PC-3 (cell line): Measurements from ENCODE around the gene PDK4. TPM values are rescaled to one million over a fixed set of nuclear protein-coding genes. Genes with fewer than 3 reads are reported as not detected.
A peak's percentile ranks its signal among the peaks of the same experiment; 100 is the strongest.

Source experiments
- ATAC-seq: fragments of 200-7000 bp; cut with Tn5 transposase; 2 replicates; pipeline ENCODE4 v1.9.1; 2020; ENCODE audit warnings: mild to moderate bottlenecking, moderate library complexity
- BruUV-seq: library from RNA; stranded (reverse); fragments of 400-500 nt; replicated peaks from 2 replicates; lab custom pipeline; 2021; lab: Mats Ljungman, UMichigan
- CTCF ChIA-PET: fragments of 300-600 bp; sonication (Branson Sonifier 250); formaldehyde crosslinking; loops from one replicate; lab custom pipeline; 2022; ENCODE audit warnings: antibody characterized with exemption; lab: Charles Lee
- POLR2A ChIA-PET: fragments of 300-600 bp; sonication (Branson Sonifier 250); formaldehyde crosslinking; loops from one replicate; lab custom pipeline; 2022; ENCODE audit warnings: antibody characterized with exemption; ENCODE audit not compliant: unreplicated experiment; lab: Charles Lee
- DNase-seq: peaks from one replicate; pipeline ENCODE4 v3.0.0-alpha.2; 2015
- H2AFZ ChIP-seq: fragments of 300-600 bp; sonication (generic); 2 replicates; pipeline ENCODE4 v1.6.0; 2016; ENCODE audit warnings: antibody characterized with exemption, low read length
- H3F3A ChIP-seq: fragments of 300-600 bp; sonication (generic); one replicate; pipeline ENCODE4 v1.6.0; 2017; ENCODE audit warnings: antibody characterized with exemption, low read length, control low read depth, mild to moderate bottlenecking; ENCODE audit not compliant: unreplicated experiment
- H3K27ac ChIP-seq: fragments of 300-600 bp; sonication (generic); 2 replicates; pipeline ENCODE4 v1.5.1; 2016; ENCODE audit warnings: mild to moderate bottlenecking, low read length
- H3K27me3 ChIP-seq: fragments of 300-600 bp; sonication (generic); 2 replicates; pipeline ENCODE4 v1.6.1; 2016; ENCODE audit warnings: low read length, mixed read lengths
- H3K36me3 ChIP-seq: fragments of 300-600 bp; sonication (generic); 2 replicates; pipeline ENCODE4 v1.6.1; 2016; ENCODE audit warnings: low read depth, mixed run types, low read length, mixed read lengths
- H3K4me1 ChIP-seq: fragments of 300-600 bp; sonication (generic); 2 replicates; pipeline ENCODE4 v1.5.1; 2016; ENCODE audit warnings: low read length; ENCODE audit not compliant: insufficient read depth
- H3K4me2 ChIP-seq: fragments of 300-600 bp; sonication (generic); 2 replicates; pipeline ENCODE4 v1.6.0; 2016; ENCODE audit warnings: low read length
- H3K4me3 ChIP-seq: fragments of 300-600 bp; sonication (generic); 2 replicates; pipeline ENCODE4 v1.5.1; 2016; ENCODE audit warnings: mild to moderate bottlenecking, low read length, mixed read lengths
- H3K79me2 ChIP-seq: fragments of 300-600 bp; sonication (generic); 2 replicates; pipeline ENCODE4 v1.6.1; 2017; ENCODE audit warnings: low read length, mixed read lengths
- H3K9ac ChIP-seq: fragments of 300-600 bp; sonication (generic); 2 replicates; pipeline ENCODE4 v1.6.0; 2016; ENCODE audit warnings: mild to moderate bottlenecking, low read length
- H3K9me2 ChIP-seq: fragments of 300-600 bp; sonication (generic); replicated peaks from 2 replicates; pipeline ENCODE4 v1.6.1; 2016; ENCODE audit warnings: mixed run types, low read length, mixed read lengths
- H3K9me3 ChIP-seq: fragments of 300-600 bp; sonication (generic); 2 replicates; pipeline ENCODE4 v1.6.1; 2016; ENCODE audit warnings: low read length, mixed read lengths
- H4K20me1 ChIP-seq: fragments of 300-600 bp; sonication (generic); 2 replicates; pipeline ENCODE4 v1.6.1; 2016; ENCODE audit warnings: low read length, mixed read lengths
- CTCF ChIP-seq: fragments of 300-600 bp; sonication (generic); conservative IDR thresholded peaks from 2 replicates; pipeline ENCODE4 v1.5.1; 2017; ENCODE audit warnings: antibody characterized with exemption, low read depth, mild to moderate bottlenecking, low read length
- EZH2 ChIP-seq: fragments of 300-600 bp; sonication (generic); IDR thresholded peaks from one replicate; pipeline ENCODE4 v1.6.1; 2017; ENCODE audit warnings: antibody characterized with exemption, mild to moderate bottlenecking, low read length; ENCODE audit not compliant: unreplicated experiment
- EZH2phosphoT487 ChIP-seq: fragments of 300-600 bp; sonication (generic); IDR thresholded peaks from 2 replicates; pipeline ENCODE4 v1.6.1; 2018; ENCODE audit warnings: mild to moderate bottlenecking, antibody characterized with exemption, low read length, borderline replicate concordance
- intact Hi-C: fragments of 100-400 bp; cut with micrococcal nuclease; formaldehyde crosslinking; loops from 2 replicates; pipeline ENCODE4 v1.9.0; 2023
- total RNA-seq: library from RNA; depleted of rRNA; stranded (reverse); fragments of >200 nt; gene quantifications from 2 replicates; pipeline ENCODE4 v1.2.3, GENCODE V29; 2014

The PDK4 gene
- total RNA-seq, 1 experiment from 2014 or later, result 3.2 TPM

GRCh38 chr7:95578299-95578855 is 17.9 kb downstream of the PDK4 start:
- H3K79me2 ChIP-seq, result no peaks in the 10 kb centered on the region
- H3K27me3 ChIP-seq, result no peaks in the 10 kb centered on the region
- no peaks in the 10 kb centered on the region for H3F3A ChIP-seq
- no peak overlapping the region for H3K9ac ChIP-seq
- H3K36me3 ChIP-seq, result no peaks in the 10 kb centered on the region
- no peak for DNase-seq
- no peak for ATAC-seq
- BruUV-seq, result no TSS peak
- no peaks in the 10 kb centered on the region for H3K9me3 ChIP-seq
- H3K4me1 ChIP-seq, result peaks cover 6% of the 10 kb centered on the region; the same call in 1 of the 2 replicates
- POLR2A ChIA-PET, result no interaction called here
- H3K4me3 ChIP-seq, result no peak overlapping the region
- CTCF ChIA-PET, result no interaction called here
- 0 out of 2 replicates have a peak, but pooled peaks cover 2% of the 10 kb centered on the region for H3K9me2 ChIP-seq
- H4K20me1 ChIP-seq, result no peaks in the 10 kb centered on the region
- TF ChIP-seq EZH2phosphoT487 (no peak), CTCF (no peak), EZH2 (no peak)
- H2AFZ ChIP-seq, result no peak overlapping the region
- intact Hi-C loops, result no loop called here
- no peak overlapping the region for H3K27ac ChIP-seq
- no peak overlapping the region for H3K4me2 ChIP-seq

- CTCF ChIA-PET, result no interaction called here
Measured at GRCh38 chr7:95577137-95577536, 19.2 kb downstream of the PDK4 start.

More at GRCh38 chr7:95577137-95577536, 19.2 kb downstream of the PDK4 start:
- Histone ChIP-seq H3K27me3 (no peaks in the 10 kb centered on the region), H3K27ac (no peak overlapping the region), H3K4me3 (no peak overlapping the region), H3K9ac (no peak overlapping the region), H3K79me2 (no peaks in the 10 kb centered on the region), H3K4me2 (no peak overlapping the region), H3K9me2 (0 out of 2 replicates have a peak, but pooled peaks cover 2% of the 10 kb centered on the region), H2AFZ (no peak overlapping the region), H3K4me1 (peaks cover 6% of the 10 kb centered on the region; the same call in 1 of the 2 replicates), H3K36me3 (no peaks in the 10 kb centered on the region), H3F3A (no peaks in the 10 kb centered on the region), H3K9me3 (no peaks in the 10 kb centered on the region), H4K20me1 (no peaks in the 10 kb centered on the region)
- peak; percentile 69 for DNase-seq
- no peak for TF ChIP-seq CTCF
- no peak for TF ChIP-seq EZH2phosphoT487
- TF ChIP-seq EZH2, result no peak
- intact Hi-C loops, result no loop called here
- POLR2A ChIA-PET, result no interaction called here
- no TSS peak for BruUV-seq
- peak; percentile 86 for ATAC-seq
